ENCODE data around the gene GALNT9.

Gene GALNT9

GRCh38 chr12:132166093-132166492 lies 163.3 kb downstream of the GALNT9 start:
- DNase-seq = no peak

- DNase-seq = no peak
Observed at GRCh38 chr12:132165584-132165983, 163.8 kb downstream of the GALNT9 start.

GRCh38 chr12:132164426-132164825 lies 165.0 kb downstream of the GALNT9 start:
- no peak for DNase-seq

GRCh38 chr12:132163911-132164288 lies 165.5 kb downstream of the GALNT9 start:
- DNase-seq = no peak

DNA sequence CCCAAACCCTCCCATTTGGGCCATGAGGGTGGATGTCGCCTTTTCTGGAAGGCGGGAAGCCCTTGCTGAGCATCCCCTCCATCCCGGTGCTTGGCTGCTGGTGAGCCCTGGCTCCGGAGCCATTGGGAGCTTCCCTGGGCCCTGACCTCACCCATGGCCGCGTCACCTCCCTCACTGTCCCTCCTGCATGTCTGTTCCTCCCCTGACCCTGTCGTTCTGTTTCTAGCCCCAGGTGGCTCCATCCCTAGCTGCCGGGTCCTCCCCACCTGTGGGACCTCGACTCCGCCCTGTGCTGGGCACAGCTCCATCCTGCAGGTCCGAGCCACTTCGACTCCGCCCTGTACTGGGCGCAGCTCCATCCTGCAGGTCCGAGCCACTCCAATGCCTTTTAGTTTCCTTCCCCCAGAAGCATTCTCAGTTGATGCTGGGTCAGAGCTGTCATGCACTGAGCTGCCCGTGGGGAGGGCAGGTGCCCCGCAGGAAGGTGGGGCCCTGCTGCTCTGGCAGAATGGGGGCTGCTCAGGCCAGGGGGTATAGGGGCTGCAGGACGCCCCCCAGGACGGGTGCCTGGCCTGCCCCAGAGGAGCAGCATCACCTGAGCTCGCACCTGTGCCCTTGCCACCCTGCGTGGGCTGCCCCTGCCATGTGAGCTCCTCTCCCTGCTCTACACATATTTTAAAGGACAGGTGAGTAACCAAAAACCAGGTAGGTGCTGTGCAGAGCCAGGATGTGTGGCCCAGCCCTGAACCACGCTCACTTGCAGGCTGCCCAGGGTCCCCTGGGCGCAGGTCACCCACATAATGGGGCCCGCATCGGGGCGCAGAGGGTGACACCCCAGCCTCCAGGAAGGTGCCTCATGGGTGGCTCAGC lies 166.1 kb downstream of the GALNT9 start:
- no peak for DNase-seq

DNA sequence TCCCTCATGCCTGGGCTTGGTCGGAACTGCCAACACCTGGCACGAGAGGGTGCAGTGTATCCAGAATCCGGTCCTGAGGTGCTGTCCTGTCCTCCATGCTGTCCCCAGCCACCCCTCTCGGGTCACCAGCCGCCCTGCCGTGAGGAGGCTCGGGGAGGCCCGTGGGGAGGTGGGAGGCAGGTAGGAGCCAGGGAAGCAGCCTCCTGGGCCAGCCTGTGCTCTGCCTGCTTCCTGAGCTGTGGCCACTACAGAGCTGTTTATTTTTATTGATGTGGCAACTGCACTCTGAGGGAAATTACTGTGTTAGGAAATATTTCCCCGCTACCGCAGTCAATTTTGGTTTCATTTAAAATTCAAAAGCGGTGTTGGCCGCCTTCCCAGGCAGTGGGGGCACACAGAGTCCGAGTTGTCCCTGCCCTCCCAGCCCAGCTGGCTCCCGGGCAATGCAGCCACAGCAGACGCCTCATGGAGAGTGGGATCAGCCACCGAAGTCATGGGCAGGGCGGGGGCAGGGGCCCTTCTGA lies 166.8 kb downstream of the GALNT9 start:
- DNase-seq = no peak

DNA sequence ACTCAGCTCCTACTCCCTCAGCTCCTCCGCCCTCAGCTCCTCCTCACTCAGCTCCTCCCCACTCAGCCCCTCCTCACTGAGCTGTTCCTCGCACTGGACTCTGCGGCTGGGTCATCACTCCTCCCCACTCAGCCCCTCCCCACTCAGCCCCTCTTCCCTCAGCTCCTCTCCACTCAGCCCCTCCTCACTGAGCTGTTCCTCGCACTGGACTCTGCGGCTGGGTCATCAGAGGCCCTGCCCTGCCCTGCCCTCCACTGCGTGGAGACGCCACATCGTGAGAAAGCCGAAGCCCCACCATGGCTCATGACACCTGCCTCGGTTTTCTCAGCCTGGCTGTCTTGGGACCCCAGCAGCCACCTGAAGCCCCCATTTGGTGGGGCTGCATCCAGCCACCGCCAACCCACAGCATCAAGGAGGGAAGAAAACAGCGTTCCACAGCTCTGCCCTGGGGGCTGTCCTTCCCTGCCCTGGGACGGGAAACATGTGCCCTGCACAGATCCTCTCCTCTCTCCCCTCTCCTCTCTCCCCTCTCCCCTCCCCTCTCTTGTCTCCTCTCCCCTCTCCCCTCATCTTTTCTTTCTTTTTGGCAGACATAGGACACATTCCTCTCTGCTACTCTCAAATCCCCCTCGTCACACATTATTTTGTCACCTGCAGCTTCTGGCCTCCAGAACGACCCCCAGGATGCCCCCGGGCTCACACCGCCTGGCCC lies 167.4 kb downstream of the GALNT9 start:
- DNase-seq = no peak

GRCh38 chr12:132161036-132161781 lies 168.2 kb downstream of the GALNT9 start:
- DNase-seq = no peak

GRCh38 chr12:132160601-132161035 lies 168.8 kb downstream of the GALNT9 start:
- DNase-seq = no peak

GRCh38 chr12:132160016-132160415 lies 169.4 kb downstream of the GALNT9 start:
- DNase-seq = no peak

DNA sequence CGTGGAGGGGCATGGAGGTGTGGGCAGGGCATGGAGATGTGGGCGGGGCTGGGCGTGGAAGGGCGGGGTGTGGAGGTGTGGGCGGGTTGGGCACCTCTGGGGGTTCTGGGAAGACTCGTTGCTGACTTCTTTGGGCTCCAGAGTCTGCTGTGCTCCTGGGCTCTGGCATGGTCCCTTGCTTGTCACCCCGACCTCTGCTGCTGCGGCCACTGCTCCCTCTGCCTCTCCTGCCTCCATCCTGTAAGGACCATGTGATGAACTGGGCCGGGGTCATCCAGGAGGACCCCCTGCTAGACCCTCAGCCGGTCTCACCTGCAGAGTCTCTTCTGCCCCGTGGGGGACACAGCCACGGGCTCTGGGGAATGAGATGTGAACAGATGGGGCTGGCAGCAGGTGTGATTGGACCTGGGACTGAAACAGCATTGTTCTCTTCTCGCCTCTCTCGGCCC lies 169.8 kb downstream of the GALNT9 start:
- no peak for DNase-seq

DNA sequence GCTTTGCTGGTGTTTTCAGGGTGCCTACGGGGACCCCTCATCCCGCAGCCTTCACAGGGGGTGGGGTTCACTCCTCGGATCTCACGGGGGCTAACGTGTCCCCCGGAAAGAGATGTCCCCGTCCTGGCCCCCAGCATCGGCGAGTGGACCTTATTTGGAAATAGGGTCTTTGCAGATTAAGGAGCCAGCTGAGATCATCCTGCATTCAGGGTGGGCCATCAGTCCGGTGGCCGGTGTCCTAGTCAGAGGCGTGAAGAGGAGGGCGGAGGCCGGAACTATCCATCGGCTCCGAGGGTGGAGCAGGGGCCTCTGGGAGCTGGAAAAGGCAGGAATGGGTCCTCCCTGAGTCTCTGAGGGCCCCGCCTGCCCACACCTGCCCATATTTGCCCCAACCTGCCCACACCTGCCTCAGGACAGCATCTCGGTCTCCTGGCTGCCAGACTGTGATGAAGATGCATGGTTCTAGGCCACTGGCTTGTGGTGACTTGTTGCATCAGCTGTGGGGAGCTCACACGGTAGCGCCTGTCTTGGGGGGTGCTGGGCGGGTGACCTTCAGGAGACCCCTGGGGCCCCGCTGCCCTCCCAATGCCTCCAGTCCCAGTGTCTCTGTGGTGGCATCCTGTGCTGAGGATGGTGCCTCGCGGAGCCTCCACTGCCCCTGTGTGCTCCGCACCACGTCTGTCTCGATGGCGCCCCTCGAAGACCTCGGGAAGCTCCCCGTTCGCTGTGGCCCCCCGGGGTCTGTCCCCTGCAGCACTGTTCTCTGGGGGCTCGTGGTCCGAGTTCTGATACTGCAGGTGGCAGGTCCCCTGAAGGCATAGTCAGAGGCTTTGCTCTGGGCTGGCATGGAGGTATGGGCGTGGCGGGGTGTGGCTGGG lies 170.5 kb downstream of the GALNT9 start:
- DNase-seq = no peak

DNA sequence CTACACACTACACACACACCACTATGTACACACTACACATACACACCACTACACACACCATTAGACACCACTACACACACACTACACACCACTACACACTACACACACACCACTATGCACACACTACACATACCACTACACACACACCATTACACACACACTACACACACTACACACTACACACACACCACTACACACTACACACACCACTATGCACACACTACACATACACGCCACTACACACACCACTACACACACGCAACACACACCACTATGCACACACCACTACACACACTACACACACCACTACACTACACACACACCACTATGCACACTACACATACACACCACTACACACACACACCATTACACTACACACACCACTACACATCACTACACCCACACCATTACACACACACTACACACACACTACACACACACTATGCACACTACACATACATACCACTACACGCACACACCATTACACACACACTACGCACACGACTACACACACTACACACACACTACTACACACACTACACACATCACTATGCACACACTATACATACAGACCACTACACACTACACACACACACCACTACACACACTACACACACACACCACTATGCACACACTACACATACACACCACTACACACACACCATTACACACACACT lies 171.5 kb downstream of the GALNT9 start:
- DNase-seq = no peak

GRCh38 chr12:132156573-132157325 lies 172.6 kb downstream of the GALNT9 start:
- no peak for DNase-seq

DNA sequence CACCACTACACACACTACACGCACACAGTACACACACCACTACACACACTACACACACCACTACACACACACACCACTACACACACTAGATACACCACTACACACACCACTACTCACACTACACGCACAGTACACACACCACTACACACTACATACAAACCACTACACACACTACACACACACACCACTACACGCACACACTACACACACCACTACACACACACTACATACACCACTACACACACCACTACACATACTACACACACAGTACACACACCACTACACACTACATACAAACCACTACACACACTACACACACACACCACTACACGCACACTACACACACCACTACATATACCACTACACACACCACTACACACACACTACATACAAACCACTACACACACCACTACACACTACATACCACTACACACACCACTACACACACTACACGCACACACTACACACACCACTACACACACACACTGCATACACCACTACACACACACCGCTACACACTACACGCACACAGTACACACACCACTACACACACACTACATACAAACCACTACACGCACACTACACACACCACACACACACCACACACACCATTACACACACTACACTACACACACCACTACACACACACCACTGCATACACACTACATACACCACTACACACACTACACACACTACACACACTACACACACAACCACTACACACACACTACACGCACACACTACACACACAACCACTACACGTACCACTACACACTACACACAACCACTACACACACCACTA lies 173.4 kb downstream of the GALNT9 start:
- no peak for DNase-seq

DNA sequence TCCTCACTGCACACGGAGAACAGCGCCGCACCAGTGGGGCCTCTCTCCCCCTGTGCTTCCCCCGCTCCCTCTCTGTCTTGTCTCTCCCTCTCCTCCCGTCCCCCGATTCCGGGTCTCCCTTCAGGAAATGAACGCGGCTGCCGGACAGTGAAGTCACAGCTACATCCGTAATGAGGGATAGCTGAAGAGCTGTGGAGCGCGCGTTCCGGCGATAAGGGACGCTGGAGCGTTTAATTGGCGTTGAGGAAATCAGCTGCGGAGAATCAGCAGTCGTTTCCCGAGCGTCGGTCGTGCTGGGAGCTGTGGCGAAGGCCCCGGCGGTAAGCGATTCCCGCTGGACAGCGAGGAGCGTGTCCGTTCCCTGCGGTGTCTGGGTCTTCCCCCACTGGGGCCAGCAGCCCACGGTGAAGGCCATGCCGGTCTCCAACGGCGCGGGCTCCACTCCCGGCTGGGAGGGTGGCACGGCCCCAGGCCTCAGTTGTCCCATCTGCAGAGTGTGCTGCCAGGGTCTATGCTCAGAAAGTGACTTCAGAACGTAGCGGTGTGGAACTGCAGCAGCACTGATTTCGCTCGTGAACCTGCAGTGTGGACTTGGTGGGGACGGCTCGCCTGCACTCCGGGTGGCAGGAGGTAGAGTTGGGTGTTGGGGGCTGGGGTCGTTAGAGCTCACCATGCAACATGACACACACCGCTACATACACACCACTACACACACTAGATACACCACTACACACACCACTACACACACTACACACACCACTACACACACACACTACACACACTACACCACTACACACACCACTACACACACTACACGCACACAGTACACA lies 174.2 kb downstream of the GALNT9 start:
- no peak for DNase-seq

GRCh38 chr12:132154341-132154761 lies 175.0 kb downstream of the GALNT9 start:
- no peak for DNase-seq

DNA sequence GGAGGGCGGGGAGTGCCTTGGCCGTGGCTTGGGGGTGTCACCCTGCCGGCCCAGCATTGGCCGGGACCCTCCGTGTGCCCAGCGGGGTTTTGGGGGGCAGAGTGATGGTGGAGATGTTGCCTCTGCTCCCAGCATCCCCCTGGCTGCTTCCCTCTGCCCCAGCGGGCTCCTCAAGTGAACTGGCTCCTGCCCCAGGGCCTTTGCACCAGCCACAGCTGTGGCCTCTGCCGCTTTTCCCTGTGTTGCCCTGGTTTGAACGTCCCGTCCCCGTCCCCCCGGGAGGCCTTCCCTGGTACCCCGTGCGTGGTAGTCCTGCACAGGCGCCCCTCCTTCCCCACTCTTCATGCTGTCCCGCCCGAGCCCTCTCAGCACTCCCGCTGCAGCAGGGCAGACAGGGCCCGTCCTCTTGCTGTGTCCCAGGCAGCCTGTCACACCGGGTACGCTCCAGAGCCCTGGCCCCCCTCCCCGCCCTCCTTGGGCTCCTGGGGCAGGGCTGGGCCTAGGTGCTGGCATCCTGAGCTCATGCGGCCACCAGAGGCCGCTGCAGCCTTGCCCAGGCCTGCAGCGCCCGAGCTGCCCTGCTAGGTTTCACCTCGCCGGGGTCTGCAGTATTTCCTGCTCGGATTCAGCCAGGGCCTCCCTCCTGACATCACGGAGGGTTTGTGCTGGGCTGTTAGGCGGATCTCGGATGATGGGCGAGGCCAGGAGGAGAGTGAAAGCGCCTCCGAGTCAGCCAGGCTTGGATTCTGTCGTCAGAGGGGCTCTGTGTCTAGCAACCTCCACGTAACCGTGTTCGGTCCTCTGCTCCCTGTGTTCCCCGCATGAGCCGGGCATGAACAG lies 175.7 kb downstream of the GALNT9 start:
- peak; percentile 32 to 52 (median 40) for DNase-seq

Data from activated CD4-positive, CD25-positive, alpha-beta regulatory T cell (primary cell).